Glutamatergic neuron (in vitro differentiated cells): ENCODE measurements around the gene COL25A1. TPM values are rescaled to one million over a fixed set of nuclear protein-coding genes. Genes with fewer than 3 reads are reported as not detected.

Source experiments
- DNase-seq: peaks from one replicate; pipeline ENCODE4 v3.0.0; 2022
- H3K27ac Mint-ChIP-seq: one replicate; pipeline ENCODE4 v1.8.0; 2020; ENCODE audit warnings: mild to moderate bottlenecking, mixed read lengths, inconsistent platforms; ENCODE audit not compliant: unreplicated experiment
- H3K27me3 Mint-ChIP-seq: one replicate; pipeline ENCODE4 v1.8.0; 2020; ENCODE audit warnings: mild to moderate bottlenecking, moderate library complexity, mixed read lengths, inconsistent platforms; ENCODE audit not compliant: unreplicated experiment
- H3K36me3 Mint-ChIP-seq: one replicate; pipeline ENCODE4 v1.8.0; 2020; ENCODE audit warnings: mild to moderate bottlenecking, mixed read lengths, inconsistent platforms; ENCODE audit not compliant: unreplicated experiment
- H3K4me1 Mint-ChIP-seq: one replicate; pipeline ENCODE4 v1.8.0; 2020; ENCODE audit warnings: mild to moderate bottlenecking, low read depth, mixed read lengths, inconsistent platforms; ENCODE audit not compliant: unreplicated experiment
- H3K4me3 Mint-ChIP-seq: one replicate; pipeline ENCODE4 v1.8.0; 2020; ENCODE audit warnings: mild to moderate bottlenecking, mixed read lengths, inconsistent platforms; ENCODE audit not compliant: unreplicated experiment
- H3K9me3 Mint-ChIP-seq: one replicate; pipeline ENCODE4 v1.8.0; 2020; ENCODE audit warnings: mild to moderate bottlenecking, moderate library complexity, mixed read lengths, inconsistent platforms; ENCODE audit not compliant: unreplicated experiment
- total RNA-seq: library from RNA; stranded (reverse); fragmentation: NEBNext Ultra II Directional; extraction: Animal tissue kit (Norgen Biotek cat#: 25700); gene quantifications from one replicate; pipeline ENCODE4 v1.2.1, GENCODE V29; 2021; ENCODE audit not compliant: unreplicated experiment
- TF ChIP-seq, protein P1 (sequence below): fragments of 200-600 bp; sonication (generic); IDR thresholded peaks from one replicate; pipeline ENCODE4 v1.5.0; 2021; ENCODE audit not compliant: partially characterized antibody, unreplicated experiment

COL25A1 gene
- total RNA-seq, 1 donor from 2014 or later = 1.1 TPM

GRCh38 chr4:108965472-108966076 is 336.9 kb downstream of the COL25A1 start:
- Mint-ChIP-seq H3K27me3 (no peaks in the 10 kb centered on the region), H3K27ac (no peak overlapping the region), H3K4me3 (no peak overlapping the region), H3K36me3 (no peaks in the 10 kb centered on the region), H3K9me3 (no peaks in the 10 kb centered on the region), H3K4me1 (no peaks in the 10 kb centered on the region)
- no peak for DNase-seq
- TF ChIP-seq, protein P1, sequence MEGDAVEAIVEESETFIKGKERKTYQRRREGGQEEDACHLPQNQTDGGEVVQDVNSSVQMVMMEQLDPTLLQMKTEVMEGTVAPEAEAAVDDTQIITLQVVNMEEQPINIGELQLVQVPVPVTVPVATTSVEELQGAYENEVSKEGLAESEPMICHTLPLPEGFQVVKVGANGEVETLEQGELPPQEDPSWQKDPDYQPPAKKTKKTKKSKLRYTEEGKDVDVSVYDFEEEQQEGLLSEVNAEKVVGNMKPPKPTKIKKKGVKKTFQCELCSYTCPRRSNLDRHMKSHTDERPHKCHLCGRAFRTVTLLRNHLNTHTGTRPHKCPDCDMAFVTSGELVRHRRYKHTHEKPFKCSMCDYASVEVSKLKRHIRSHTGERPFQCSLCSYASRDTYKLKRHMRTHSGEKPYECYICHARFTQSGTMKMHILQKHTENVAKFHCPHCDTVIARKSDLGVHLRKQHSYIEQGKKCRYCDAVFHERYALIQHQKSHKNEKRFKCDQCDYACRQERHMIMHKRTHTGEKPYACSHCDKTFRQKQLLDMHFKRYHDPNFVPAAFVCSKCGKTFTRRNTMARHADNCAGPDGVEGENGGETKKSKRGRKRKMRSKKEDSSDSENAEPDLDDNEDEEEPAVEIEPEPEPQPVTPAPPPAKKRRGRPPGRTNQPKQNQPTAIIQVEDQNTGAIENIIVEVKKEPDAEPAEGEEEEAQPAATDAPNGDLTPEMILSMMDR = no peak

GRCh38 chr4:108965016-108965415 is 337.4 kb downstream of the COL25A1 start:
- H3K4me3 Mint-ChIP-seq = no peak overlapping the region
- H3K27ac Mint-ChIP-seq = no peak overlapping the region
- no peaks in the 10 kb centered on the region for H3K36me3 Mint-ChIP-seq
- H3K9me3 Mint-ChIP-seq = no peaks in the 10 kb centered on the region
- TF ChIP-seq, protein P1 = no peak
- H3K4me1 Mint-ChIP-seq = no peaks in the 10 kb centered on the region
- H3K27me3 Mint-ChIP-seq = no peaks in the 10 kb centered on the region
- no peak for DNase-seq

DNA sequence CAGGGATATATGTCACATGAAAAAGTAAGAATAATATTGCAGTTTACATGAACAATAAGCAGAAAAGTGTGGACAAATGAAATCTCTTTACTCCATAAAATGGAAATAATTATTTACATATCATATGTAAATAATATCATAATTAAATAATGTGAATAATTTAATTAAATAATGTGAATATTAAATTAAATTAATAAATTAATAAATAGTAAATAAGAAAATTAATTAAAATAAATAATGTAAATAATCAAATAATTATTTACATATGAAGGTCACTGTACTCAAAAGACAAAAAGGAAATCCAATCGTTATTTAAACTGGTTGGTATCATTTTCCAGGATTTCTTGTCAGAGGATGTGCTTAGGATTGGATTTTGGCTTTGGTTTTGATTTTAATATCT is 338.5 kb downstream of the COL25A1 start:
- H3K4me1 Mint-ChIP-seq = no peaks in the 10 kb centered on the region
- no peaks in the 10 kb centered on the region for H3K9me3 Mint-ChIP-seq
- no peak overlapping the region for H3K4me3 Mint-ChIP-seq
- H3K36me3 Mint-ChIP-seq = no peaks in the 10 kb centered on the region
- DNase-seq = no peak
- no peak overlapping the region for H3K27ac Mint-ChIP-seq
- H3K27me3 Mint-ChIP-seq = no peaks in the 10 kb centered on the region
- TF ChIP-seq, protein P1 = no peak

- no peak overlapping the region for H3K27ac Mint-ChIP-seq
- no peak overlapping the region for H3K4me3 Mint-ChIP-seq
- TF ChIP-seq, protein P1 = no peak
- H3K36me3 Mint-ChIP-seq = no peaks in the 10 kb centered on the region
- H3K9me3 Mint-ChIP-seq = no peaks in the 10 kb centered on the region
- no peak for DNase-seq
- no peaks in the 10 kb centered on the region for H3K4me1 Mint-ChIP-seq
- H3K27me3 Mint-ChIP-seq = no peaks in the 10 kb centered on the region
Measured at GRCh38 chr4:108959491-108959890, 343.0 kb downstream of the COL25A1 start.

DNA sequence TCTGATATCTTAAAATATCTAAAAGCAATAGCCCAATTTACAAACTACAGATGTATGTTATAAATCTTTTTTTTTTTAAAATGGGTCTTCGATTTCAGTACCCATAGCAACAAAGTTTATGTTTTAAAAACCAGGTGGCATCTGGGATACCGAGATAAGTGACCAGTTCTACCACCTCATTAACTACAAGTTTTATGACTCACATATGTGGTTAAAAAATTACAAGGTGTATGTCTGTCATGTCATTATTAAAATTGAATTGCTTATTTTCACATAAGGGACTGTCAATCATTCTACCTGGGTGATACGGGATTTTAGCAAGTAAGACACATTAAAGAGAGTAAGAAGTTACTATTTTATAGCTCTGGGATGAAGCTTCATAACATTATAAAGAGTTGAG is 347.6 kb downstream of the COL25A1 start:
- TF ChIP-seq, protein P1 = no peak
- H3K27ac Mint-ChIP-seq = no peak overlapping the region
- no peaks in the 10 kb centered on the region for H3K36me3 Mint-ChIP-seq

More for the DNA sequence above, 347.6 kb downstream of the COL25A1 start:
- no peaks in the 10 kb centered on the region for H3K4me1 Mint-ChIP-seq
- no peaks in the 10 kb centered on the region for H3K27me3 Mint-ChIP-seq
- H3K9me3 Mint-ChIP-seq = no peaks in the 10 kb centered on the region
- DNase-seq = no peak
- no peak overlapping the region for H3K4me3 Mint-ChIP-seq
